ENCODE data around the gene MASP2.
"Not testable (repeated sequence)": the region's sequence is repeated elsewhere in the genome, so short reads cannot be mapped to it uniquely, and the experiment has no call there.

MASP2 gene

GRCh38 chr1:11037019-11037739, 9.9 kb downstream of the MASP2 start:
- DNase-seq = not testable (repeated sequence)

DNA sequence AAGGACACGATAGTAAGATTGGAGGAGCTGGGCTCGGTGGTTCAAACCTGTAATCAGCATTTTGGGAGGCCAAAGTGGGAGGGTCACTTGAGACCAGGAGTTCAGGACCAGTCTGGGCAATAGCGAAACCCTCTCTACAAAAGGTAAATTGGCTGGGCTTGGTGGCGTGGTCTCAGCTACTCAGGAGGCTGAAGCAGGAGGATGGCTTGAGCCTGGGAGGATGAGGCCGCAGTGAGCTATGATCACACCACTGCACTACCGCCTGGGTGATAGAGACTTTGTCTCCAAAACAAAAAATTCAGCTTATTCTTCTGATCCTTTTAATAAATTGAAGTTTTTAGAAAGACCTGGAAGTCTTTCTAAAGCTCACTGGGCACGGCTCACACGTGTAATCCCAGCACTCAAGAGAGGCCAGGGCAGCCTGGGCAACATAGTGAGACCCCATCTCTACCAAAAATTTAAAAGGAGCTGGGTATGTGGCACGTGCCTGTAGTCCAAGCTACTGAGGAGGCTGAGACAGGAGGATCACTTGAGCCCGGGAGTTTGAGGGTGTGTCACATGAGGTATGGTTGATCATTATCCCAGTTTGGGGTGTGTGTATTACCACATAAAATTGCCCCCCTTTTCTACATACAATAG, 15.3 kb downstream of the MASP2 start:
- DNase-seq = no peak

DNA sequence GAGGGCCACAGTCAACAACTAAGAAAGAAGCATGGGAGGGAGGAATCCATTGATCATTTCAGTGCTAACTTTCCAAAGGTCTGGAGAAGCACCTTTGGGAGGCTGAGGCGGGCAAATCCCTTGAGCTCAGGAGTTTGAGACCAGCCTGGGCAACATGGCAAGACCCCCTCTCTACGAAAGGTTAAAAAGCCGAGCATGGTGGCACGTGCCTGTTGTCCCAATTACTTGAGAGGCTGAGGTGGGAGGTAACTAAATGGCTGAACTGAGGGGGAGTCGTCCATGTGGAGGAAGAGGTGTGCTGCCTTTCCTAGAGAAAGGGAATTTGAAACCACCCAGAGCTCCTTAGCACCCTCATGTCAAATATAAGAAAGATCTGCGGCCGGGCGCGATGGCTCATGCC, 16.2 kb downstream of the MASP2 start:
- DNase-seq = no peak

- no peak for DNase-seq
Observed at GRCh38 chr1:11028018-11028417, 19.0 kb downstream of the MASP2 start.

DNA sequence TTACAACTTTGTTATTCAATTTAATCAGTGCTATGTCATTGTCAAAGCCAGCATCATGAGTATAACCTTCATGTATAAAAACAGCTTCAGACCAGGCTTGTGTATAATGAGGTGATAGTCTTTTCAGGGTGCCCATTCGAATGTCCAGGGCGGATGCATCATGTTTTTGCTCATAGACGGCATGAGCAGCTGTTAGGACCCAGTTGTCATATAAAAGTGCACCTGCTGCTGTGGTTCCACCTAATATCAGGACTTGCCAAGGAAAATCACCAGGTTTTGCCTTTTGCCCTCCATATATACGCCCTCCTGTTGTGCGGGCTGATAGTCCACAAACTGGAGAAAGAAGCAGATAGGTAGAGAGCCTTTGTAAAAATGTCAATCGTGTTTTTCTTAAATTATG, 19.7 kb downstream of the MASP2 start:
- no peak for DNase-seq

- DNase-seq = no peak
Observed at GRCh38 chr1:11026903-11027302, 20.1 kb downstream of the MASP2 start.

DNA sequence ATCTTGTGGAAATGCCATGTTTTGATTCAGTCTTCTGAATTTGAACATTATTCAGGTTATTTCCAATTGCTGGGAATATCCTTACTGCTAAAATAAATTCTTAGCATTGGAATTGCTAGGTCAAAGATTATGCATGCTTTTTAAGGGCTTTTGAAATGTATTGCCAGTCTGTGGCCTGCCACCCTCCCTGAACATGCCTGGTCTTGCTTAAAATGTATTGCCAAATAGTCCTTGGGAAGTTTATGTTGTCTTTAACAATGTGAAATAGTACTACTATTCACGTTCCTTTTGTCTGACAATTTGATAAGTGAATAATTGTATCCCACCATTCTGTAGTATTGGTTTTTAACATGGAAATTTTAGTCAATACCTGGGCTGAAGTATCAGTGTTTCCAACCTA, 21.0 kb downstream of the MASP2 start:
- DNase-seq = no peak

- no peak for DNase-seq
Observed at GRCh38 chr1:11025618-11026017, 21.4 kb downstream of the MASP2 start.

- DNase-seq = no peak
Observed at GRCh38 chr1:11024874-11025203, 22.2 kb downstream of the MASP2 start.

GRCh38 chr1:11024154-11024873, 22.7 kb downstream of the MASP2 start:
- DNase-seq = no peak

DNA sequence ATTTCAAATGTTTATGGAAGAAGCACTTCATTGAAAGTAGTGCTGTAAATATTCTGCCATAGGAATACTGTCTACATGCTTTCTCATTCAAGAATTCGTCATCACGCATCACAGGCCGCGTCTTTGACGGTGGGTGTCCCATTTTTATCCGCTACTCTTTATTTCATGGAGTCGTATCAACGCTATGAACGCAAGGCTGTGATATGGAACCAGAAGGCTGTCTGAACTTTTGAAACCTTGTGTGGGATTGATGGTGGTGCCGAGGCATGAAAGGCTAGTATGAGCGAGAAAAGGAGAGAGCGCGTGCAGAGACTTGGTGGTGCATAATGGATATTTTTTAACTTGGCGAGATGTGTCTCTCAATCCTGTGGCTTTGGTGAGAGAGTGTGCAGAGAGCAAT, 23.8 kb downstream of the MASP2 start:
- no peak for DNase-seq

DNA sequence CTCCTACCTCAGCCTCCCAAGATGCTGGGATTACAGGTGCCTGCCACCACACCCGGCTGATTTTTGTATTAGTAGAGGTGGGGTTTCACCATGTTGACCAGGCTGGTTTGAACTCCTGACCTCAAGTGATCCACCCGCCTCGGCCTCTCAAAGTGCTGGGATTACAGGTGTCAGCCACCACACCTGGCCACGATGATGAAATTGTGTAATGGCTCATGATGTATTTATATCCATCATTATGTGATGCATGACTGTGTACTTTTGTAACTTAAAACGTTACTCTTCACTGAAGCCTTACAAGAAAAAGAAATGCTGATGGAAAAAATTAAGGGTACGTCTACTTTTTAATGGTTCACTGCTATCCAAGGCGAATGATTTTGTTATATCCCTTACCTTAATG, 27.1 kb downstream of the MASP2 start:
- DNase-seq = no peak

DNA sequence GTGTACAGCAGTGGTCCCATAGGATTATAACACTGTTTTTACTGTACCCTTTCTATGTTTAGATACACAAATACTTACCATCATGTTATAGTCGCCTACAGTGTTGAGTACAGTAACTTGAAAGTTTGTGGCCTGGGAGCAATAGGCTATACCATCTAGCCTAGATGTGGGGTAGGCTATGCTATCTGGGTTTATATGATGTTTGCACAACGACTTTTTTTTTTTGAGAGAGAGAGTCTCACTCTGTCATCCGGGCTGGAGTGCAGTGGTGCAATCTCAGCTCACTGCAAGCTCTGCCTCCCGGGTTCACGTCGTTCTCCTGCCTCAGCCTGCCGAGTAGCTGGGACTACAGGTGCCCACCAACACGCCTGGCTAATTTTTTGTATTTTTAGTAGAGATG, 27.7 kb downstream of the MASP2 start:
- not testable (repeated sequence) for DNase-seq

GRCh38 chr1:11013160-11013531, 33.9 kb downstream of the MASP2 start:
- DNase-seq = no peak

DNA sequence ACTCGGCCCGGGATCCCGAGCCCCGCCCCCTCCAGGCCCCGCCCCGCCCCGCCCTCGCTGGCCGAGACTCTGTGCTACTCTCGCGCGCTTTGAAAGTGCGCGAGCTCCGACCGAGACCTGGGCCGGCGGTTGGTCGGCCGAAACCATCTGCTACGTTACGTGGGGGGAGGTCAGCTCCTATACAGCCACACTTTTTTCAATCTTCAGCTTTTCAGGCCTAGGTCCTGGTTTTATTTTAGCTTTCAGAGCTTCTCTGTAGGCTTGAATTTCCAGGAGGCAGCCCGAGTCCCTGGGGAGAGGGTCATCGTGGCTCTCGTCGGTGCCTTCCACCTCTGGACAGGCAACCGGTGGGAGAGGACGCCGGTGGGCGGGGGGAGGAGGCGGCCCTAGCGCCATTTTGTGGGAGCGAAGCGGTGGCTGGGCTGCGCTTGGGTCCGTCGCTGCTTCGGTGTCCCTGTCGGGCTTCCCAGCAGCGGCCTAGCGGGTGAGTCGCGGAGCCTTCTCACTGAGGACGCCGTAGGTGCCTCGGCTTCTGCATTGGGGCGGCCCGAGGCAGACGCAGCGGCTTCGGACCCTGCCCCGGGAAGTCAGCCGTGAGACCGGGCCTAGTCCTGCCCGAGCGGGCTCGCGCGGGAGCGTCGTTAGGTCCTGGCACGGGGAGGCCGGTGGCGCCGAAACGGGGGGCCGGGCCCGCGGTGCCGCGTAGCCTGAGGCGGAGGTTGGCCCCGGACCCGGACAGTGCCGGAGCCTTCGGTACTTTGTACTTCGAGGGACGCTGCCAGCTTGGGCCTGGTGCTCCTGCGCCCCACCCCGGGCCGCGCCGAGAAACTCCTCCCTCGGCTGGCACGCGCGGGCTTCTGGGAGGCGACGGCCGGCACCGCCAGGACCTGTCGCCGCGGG, 34.5 kb downstream of the MASP2 start, which contains the start of gene TARDBP:
Gene TARDBP (plus strand): TSS at position 395 of the 900 bp plus-strand sequence. CDS start 1,074 bp downstream, outside the sequence.
- peak; percentile 87 for DNase-seq

- no peak for DNase-seq
Observed at GRCh38 chr1:11000526-11000925, 46.5 kb downstream of the MASP2 start.

GRCh38 chr1:10996100-10996499, 50.9 kb downstream of the MASP2 start:
- no peak for DNase-seq

GRCh38 chr1:10992864-10993263, 54.2 kb downstream of the MASP2 start:
- no peak for DNase-seq

DNA sequence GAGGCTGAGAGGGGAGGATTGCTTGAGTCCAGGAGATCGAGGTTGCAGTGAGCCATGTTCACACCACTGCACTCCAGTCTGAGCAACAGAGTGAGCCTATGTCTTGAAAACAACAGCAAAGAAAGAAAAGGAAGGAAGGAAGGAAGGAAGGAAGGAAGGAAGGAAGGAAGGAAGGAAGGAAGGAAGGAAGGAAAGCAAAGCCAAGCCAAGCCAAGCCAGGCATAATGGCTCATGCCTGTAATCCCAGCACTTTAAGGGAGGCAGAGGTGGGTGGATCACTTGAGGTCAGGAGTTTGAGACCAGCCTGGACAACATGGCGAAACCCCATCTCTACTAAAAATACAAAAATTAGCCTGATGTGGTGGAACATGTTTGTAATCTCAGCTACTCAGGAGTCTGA, 55.0 kb downstream of the MASP2 start:
- not testable (repeated sequence) for DNase-seq

DNA sequence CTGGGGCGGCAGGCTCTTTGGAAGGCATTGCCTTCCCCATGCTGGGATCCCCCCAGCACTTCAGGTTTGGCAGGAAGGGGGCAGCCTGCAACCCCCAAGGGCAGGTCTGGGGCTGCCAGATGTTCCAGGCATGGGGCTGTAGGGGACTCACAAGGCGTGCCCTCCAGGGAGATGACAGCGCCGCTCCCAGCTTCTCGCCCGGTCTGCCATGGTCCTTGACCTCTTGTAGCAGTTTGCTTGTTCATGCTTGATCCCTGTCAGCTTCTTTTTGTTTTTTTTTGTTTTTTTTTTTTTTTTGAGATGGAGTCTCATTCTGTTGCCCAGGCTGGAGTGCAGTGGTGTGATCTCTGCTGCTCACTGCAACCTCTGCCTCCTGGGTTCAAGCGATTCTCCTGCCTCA, 56.2 kb downstream of the MASP2 start:
- no peak for DNase-seq

DNA sequence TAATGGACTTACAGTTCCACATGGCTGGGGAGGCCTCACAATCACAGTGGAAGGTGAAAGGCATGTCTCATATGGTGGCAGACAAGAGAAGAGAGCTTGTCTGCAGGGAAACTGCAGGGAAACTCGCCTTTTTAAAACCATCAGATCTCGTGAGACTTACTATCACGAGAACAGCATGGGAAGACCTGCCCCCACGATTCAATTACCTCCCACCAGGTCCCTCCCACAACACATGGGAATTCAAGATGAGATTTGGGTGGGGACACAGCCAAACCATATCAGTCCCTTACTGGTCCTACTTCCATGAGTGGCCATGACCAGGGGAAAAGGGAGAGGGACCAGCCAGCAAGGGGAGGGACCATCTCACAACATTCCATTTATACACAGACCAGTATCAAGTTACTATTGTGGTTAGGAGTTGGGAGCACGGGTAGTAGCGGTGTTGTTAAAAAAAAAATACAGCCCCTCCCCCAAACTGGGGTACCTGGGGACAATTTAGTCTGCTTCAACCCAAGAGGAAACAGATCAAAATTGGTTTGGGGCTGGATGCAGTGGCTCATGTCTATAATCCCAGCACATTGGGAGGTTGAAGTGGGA, 57.0 kb downstream of the MASP2 start:
- DNase-seq = not testable (repeated sequence)

- DNase-seq = no peak
Observed at GRCh38 chr1:10989095-10989494, 57.9 kb downstream of the MASP2 start.
